Subcutaneous abdominal adipose tissue (tissue), 5 donors: ENCODE results near the gene TRRAP.

Experiments
- H3K27ac ChIP-seq: one replicate; pipeline ENCODE4 v1.7.0; 2013; ENCODE audit warnings: low read depth, mild to moderate bottlenecking, inconsistent platforms, low read length, moderate library complexity
- H3K27me3 ChIP-seq, 5 donors: one replicate each; pipeline ENCODE4 v1.7.0; 2013; ENCODE audit warnings: low read length in 5 of 5, inconsistent platforms in 1 of 5; ENCODE audit not compliant: control insufficient read depth in 5 of 5, insufficient read depth in 4 of 5
- H3K36me3 ChIP-seq, 5 donors: one replicate each; pipeline ENCODE4 v1.7.0; 2013; ENCODE audit warnings: low read length in 5 of 5; ENCODE audit not compliant: control insufficient read depth in 5 of 5, insufficient read depth in 5 of 5
- H3K4me1 ChIP-seq, 5 donors: one replicate each; pipeline ENCODE4 v1.7.0; 2013; ENCODE audit warnings: low read length in 5 of 5, mild to moderate bottlenecking in 3 of 5, moderate library complexity in 1 of 5; ENCODE audit not compliant: control insufficient read depth in 5 of 5, insufficient read depth in 5 of 5
- H3K4me3 ChIP-seq, 5 donors: one replicate each; pipeline ENCODE4 v1.7.0; 2013; ENCODE audit warnings: low read length in 5 of 5, low read depth in 1 of 5
- H3K9ac ChIP-seq, 5 donors: one replicate each; pipeline ENCODE4 v1.7.0; 2013; ENCODE audit warnings: low read length in 5 of 5, mild to moderate bottlenecking in 4 of 5, moderate library complexity in 3 of 5
- H3K9me3 ChIP-seq, 5 donors: one replicate each; pipeline ENCODE4 v1.7.0; 2013; ENCODE audit warnings: low read length in 5 of 5; ENCODE audit not compliant: control insufficient read depth in 5 of 5
- donor health status: healthy.
- donor health status: healthy.
- donor health status: healthy.
- donor health status: healthy.
- donor health status: healthy.

TRRAP gene

DNA sequence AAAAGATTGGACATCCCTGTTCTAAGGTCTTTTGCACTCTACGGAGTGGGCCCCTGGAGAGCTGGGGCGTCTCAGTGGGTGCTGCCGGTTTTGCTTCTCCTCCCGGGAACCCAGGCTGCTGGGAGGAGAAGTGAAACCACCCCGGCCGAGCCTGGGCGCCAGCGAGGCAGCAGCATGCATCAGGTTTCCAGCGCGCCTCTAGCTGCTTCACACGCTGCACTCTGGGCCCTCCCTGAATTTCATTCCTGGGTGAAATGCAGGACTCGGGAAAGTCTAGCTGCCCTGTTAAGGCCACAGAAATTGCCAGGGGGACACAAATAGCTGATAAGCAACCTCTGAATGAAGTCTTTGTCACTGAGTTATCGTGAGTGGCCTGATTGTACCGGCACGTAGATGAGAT lies 127.4 kb downstream of the TRRAP start:
- Histone ChIP-seq H3K9ac (no peak overlapping the region), H3K36me3 (peaks cover 2 to 88% (median 72%) of the 10 kb centered on the region in 5 donors), H3K4me1 (peaks cover 2 to 25% (median 24%) of the 10 kb centered on the region in 5 donors), H3K4me3 (no peak overlapping the region), H3K27ac (no peak overlapping the region), H3K27me3 (no peaks in the 10 kb centered on the region), H3K9me3 (no peaks in the 10 kb centered on the region)

DNA sequence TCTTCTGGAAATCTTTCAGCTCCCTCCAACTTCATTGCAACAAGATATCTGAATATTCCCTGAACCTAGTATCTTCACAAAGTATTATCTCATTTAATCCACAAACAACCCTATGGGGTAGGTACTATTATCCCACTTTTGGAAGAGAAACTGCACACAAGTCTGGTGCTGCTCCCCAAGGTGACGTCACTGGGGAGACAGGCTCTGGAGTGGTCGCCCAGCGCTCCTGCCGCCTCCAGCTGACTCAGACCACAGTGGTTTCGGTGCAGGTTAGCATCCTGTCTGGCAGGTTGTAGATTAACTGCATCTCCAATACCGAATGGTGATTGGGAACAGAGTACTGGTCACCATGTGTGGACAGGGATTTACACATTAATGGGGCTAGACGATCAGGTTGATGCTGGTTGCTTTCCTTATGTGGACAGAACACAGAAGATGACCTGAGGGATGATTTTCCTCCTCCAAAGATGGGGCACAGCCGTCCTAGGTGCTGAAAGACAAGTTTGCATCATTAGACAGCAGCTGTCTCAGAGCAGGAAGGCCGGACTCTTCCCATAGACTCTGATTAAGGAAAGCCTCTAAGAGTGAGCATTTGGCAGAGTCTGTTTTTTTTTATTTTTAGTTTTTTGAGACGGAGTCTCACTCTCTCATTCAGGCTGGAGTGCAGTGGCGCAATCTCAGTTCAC lies 128.6 kb downstream of the TRRAP start:
- Histone ChIP-seq H3K27ac (no peak overlapping the region), H3K27me3 (no peaks in the 10 kb centered on the region), H3K36me3 (peaks cover 0 to 88% (median 76%) of the 10 kb centered on the region in 5 donors), H3K4me1 (peaks cover 2 to 25% (median 24%) of the 10 kb centered on the region in 5 donors), H3K9ac (no peak overlapping the region), H3K4me3 (no peak overlapping the region), H3K9me3 (no peaks in the 10 kb centered on the region)

DNA sequence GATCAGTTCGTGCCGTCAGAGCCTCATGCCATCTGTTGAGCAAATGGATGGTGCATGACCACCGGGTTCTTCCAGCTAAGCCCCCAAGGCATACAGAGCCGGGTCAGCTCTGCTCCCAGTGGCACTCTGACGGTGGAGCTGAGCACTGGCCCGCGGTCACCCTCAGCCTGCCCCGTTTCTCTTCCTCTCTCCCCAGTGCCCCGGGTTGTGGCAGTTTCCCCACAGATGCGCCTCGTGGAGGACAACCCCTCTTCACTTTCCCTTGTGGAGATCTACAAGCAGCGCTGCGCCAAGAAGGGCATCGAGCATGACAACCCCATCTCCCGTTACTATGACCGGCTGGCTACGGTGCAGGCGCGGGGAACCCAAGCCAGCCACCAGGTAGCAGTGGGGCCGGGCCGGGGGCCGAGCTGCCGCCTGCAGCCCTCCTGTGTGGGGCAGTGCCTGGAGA lies 129.9 kb downstream of the TRRAP start:
- Histone ChIP-seq H3K4me3 (no peak overlapping the region), H3K4me1 (peaks cover 2 to 25% (median 19%) of the 10 kb centered on the region in 5 donors), H3K27ac (no peak overlapping the region), H3K27me3 (no peaks in the 10 kb centered on the region), H3K9ac (no peak overlapping the region), H3K9me3 (no peaks in the 10 kb centered on the region), H3K36me3 (peaks cover 4 to 88% (median 81%) of the 10 kb centered on the region in 5 donors)

DNA sequence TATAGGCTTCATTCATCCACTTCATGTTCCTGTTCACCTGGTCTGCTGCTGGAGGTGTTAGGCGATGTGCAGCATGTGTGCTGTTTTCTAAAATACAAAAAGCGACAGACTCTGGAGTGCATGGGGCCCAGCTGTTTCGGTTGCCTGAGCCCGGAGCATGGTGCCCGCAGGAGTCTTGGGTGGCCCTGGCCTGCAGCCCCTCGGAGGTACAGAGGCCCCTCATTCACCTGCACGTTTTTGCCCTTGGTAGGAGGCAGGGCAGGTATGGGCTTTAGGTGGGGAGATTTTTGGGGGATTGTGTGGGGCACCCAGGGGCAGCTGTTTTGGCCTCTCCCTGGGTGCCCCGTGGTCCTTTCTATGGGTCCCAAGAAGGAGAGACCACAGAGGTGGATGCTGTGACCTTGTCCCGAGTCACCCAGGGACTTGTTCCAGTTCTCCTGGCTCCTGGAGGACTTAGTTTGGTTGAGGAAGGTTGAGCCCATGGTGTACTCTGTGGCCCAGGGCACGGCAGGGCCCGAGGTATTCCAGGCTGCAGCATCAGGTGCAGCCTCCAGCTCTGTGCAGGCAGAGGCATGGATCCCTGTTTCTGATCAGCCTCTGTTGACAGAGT lies 130.7 kb downstream of the TRRAP start:
- Histone ChIP-seq H3K9ac (no peak overlapping the region), H3K36me3 (peaks cover 4 to 92% (median 85%) of the 10 kb centered on the region in 5 donors), H3K4me1 (peaks cover 2 to 23% (median 16%) of the 10 kb centered on the region in 5 donors), H3K9me3 (no peaks in the 10 kb centered on the region), H3K27me3 (no peaks in the 10 kb centered on the region), H3K4me3 (no peak overlapping the region), H3K27ac (no peak overlapping the region)

- H3K27me3 ChIP-seq = no peaks in the 10 kb centered on the region
- no peak overlapping the region for H3K27ac ChIP-seq
- peaks cover 4 to 92% (median 85%) of the 10 kb centered on the region in 5 donors for H3K36me3 ChIP-seq
- no peak overlapping the region for H3K9ac ChIP-seq
- peaks cover 2 to 18% (median 9%) of the 10 kb centered on the region in 5 donors for H3K4me1 ChIP-seq
- H3K9me3 ChIP-seq = no peaks in the 10 kb centered on the region
- no peak overlapping the region for H3K4me3 ChIP-seq
Measured at GRCh38 chr7:99010281-99010680, 131.9 kb downstream of the TRRAP start.

GRCh38 chr7:99011341-99011705 lies 133.0 kb downstream of the TRRAP start:
- Histone ChIP-seq H3K4me3 (no peak overlapping the region), H3K4me1 (peaks cover 2 to 18% (median 9%) of the 10 kb centered on the region in 5 donors), H3K9ac (no peak overlapping the region), H3K27me3 (no peaks in the 10 kb centered on the region), H3K36me3 (peaks cover 8 to 87% (median 80%) of the 10 kb centered on the region in 5 donors), H3K27ac (no peak overlapping the region), H3K9me3 (peaks cover 0 to 2% (median 0%) of the 10 kb centered on the region in 5 donors)

GRCh38 chr7:99011706-99012404 lies 133.5 kb downstream of the TRRAP start:
- Histone ChIP-seq H3K4me1 (peaks cover 2 to 18% (median 9%) of the 10 kb centered on the region in 5 donors), H3K9me3 (peaks cover 0 to 2% (median 0%) of the 10 kb centered on the region in 5 donors), H3K27me3 (no peaks in the 10 kb centered on the region), H3K27ac (no peak overlapping the region), H3K4me3 (no peak overlapping the region), H3K9ac (no peak overlapping the region), H3K36me3 (peaks cover 8 to 82% (median 75%) of the 10 kb centered on the region in 5 donors)

- peaks cover 0 to 2% (median 0%) of the 10 kb centered on the region in 5 donors for H3K9me3 ChIP-seq
- peaks cover 2 to 18% (median 9%) of the 10 kb centered on the region in 5 donors for H3K4me1 ChIP-seq
- peaks cover 8 to 78% (median 72%) of the 10 kb centered on the region in 5 donors for H3K36me3 ChIP-seq
- no peak overlapping the region for H3K9ac ChIP-seq
- H3K27ac ChIP-seq = no peak overlapping the region
- H3K27me3 ChIP-seq = no peaks in the 10 kb centered on the region
- H3K4me3 ChIP-seq = no peak overlapping the region
Measured at GRCh38 chr7:99012722-99013121, 134.4 kb downstream of the TRRAP start.

DNA sequence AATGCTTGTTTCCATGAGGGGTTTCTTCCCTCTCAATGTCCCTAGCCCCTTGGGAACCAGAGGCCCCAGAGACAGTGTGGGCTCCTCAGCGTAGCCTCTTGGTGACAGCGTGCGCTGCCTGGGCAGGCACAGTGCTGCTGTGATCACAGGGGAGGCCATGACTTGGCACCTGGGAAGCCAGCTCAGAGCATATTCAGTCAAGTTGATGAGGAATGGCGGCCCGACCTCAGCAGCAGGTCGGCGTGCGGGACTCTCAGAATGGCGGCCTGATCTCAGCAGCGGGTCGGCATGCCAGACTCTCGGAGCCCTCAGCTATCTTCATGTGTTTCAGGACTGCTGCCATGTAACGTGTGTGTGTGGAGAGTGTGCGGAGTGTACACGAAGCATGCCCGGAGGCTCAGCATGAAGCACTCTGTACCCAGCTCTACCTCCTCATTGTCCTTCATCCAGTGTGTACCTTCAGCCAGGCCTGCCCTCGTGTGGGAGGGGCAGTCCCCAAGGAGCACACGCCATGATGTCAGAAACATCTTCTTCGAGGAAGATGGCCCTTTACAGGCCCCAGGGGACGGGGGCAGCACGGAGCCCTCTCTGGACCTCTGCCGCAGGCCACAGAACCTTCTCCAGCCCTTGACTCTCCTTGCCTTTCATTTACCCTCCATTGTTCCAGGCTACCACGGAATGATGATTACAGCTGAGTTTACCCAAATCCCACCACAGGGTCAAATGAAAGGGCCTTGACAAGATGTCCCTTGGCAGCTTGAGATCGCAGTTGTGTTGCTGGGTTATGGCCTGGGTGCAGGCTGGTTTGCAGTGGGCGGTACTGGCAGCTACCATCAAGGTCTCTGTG lies 135.2 kb downstream of the TRRAP start:
- Histone ChIP-seq H3K27ac (no peak overlapping the region), H3K9ac (no peak overlapping the region), H3K27me3 (no peaks in the 10 kb centered on the region), H3K4me3 (no peak overlapping the region), H3K36me3 (peaks cover 8 to 71% (median 65%) of the 10 kb centered on the region in 5 donors), H3K9me3 (peaks cover 0 to 2% (median 0%) of the 10 kb centered on the region in 5 donors), H3K4me1 (peaks cover 2 to 18% (median 9%) of the 10 kb centered on the region in 5 donors)
